Loucy (cell line): ENCODE measurements around the gene TGFB1I1.

ENCODE experiments used
- H2AFZ ChIP-seq: fragments of 200-600 bp; sonication (generic); 2 replicates; pipeline ENCODE4 v1.6.0; 2016; ENCODE audit warnings: antibody characterized with exemption, mild to moderate bottlenecking, low read length, moderate library complexity
- H3F3A ChIP-seq: fragments of 200-600 bp; 2 replicates; pipeline ENCODE4 v1.6.0; 2016; ENCODE audit warnings: antibody characterized with exemption, low read depth, mild to moderate bottlenecking
- H3K27me3 ChIP-seq: fragments of 200-600 bp; sonication (generic); 2 replicates; pipeline ENCODE4 v1.6.1; 2014; ENCODE audit warnings: low read length, mild to moderate bottlenecking; ENCODE audit not compliant: insufficient read depth, poor library complexity, severe bottlenecking
- H3K36me3 ChIP-seq: fragments of 200-600 bp; sonication (generic); 2 replicates; pipeline ENCODE4 v1.6.1; 2016; ENCODE audit warnings: low read length; ENCODE audit not compliant: insufficient read depth
- H3K4me1 ChIP-seq: fragments of 200-600 bp; sonication (generic); 2 replicates; pipeline ENCODE4 v1.5.1; 2014; ENCODE audit warnings: low read length, mild to moderate bottlenecking; ENCODE audit not compliant: insufficient read depth, poor library complexity, severe bottlenecking
- H3K4me2 ChIP-seq: fragments of 200-600 bp; sonication (generic); 2 replicates; pipeline ENCODE4 v1.6.0; 2014; ENCODE audit warnings: antibody characterized with exemption, low read length, low read depth, mild to moderate bottlenecking; ENCODE audit not compliant: poor library complexity, severe bottlenecking
- H3K4me3 ChIP-seq: fragments of 200-600 bp; sonication (generic); 2 replicates; pipeline ENCODE4 v1.5.1; 2014; ENCODE audit warnings: low read length, mild to moderate bottlenecking, mixed read lengths; ENCODE audit not compliant: poor library complexity, severe bottlenecking
- H3K79me2 ChIP-seq: fragments of 200-600 bp; sonication (generic); 2 replicates; pipeline ENCODE4 v1.6.1; 2014; ENCODE audit warnings: low read length; ENCODE audit not compliant: insufficient read depth
- H3K9ac ChIP-seq: fragments of 200-600 bp; sonication (generic); 2 replicates; pipeline ENCODE4 v1.6.0; 2014; ENCODE audit warnings: mild to moderate bottlenecking, low read depth, low read length, moderate library complexity; ENCODE audit not compliant: poor library complexity, severe bottlenecking
- H3K9me2 ChIP-seq: fragments of 200-600 bp; sonication (generic); replicated peaks from 2 replicates; pipeline ENCODE4 v1.6.1; 2016; ENCODE audit warnings: low read depth, low read length, mixed read lengths
- H3K9me3 ChIP-seq: fragments of 200-600 bp; sonication (generic); 2 replicates; pipeline ENCODE4 v1.6.1; 2014; ENCODE audit warnings: mild to moderate bottlenecking, antibody characterized with exemption, low read length, low read depth; ENCODE audit not compliant: insufficient read depth
- H4K20me1 ChIP-seq: fragments of 200-600 bp; sonication (generic); 2 replicates; pipeline ENCODE4 v1.6.0; 2014; ENCODE audit warnings: antibody characterized with exemption, low read length, mild to moderate bottlenecking; ENCODE audit not compliant: insufficient read depth, poor library complexity, severe bottlenecking
- CTCF ChIP-seq: fragments of 200-600 bp; sonication (generic); conservative IDR thresholded peaks from 2 replicates; pipeline ENCODE4 v1.5.1; 2014; ENCODE audit warnings: mild to moderate bottlenecking, antibody characterized with exemption, low read length
- EZH2phosphoT487 ChIP-seq: fragments of 200-600 bp; IDR thresholded peaks from 2 replicates; pipeline ENCODE4 v1.6.1; 2018; ENCODE audit warnings: antibody characterized with exemption, mild to moderate bottlenecking, moderate library complexity, borderline replicate concordance

Gene TGFB1I1

GRCh38 chr16:31508706-31509195 is 36.8 kb downstream of the TGFB1I1 start:
- peak overlapping the region; percentile 99 for H3K9ac ChIP-seq
- H3K79me2 ChIP-seq, result peaks cover 42% of the 10 kb centered on the region
- peaks cover 5% of the 10 kb centered on the region for H3K27me3 ChIP-seq
- H2AFZ ChIP-seq, result peak overlapping the region; percentile 66
- H3K4me2 ChIP-seq, result peak overlapping the region; percentile 98
- H3K4me3 ChIP-seq, result peak overlapping the region; percentile 98
- peaks cover 4% of the 10 kb centered on the region; the same call in 1 of the 2 replicates for H3K9me3 ChIP-seq
- H4K20me1 ChIP-seq, result peaks cover 10% of the 10 kb centered on the region
- H3F3A ChIP-seq, result peaks cover 13% of the 10 kb centered on the region
- no peaks in the 10 kb centered on the region for H3K36me3 ChIP-seq
- H3K4me1 ChIP-seq, result peaks cover 57% of the 10 kb centered on the region
- no peak for TF ChIP-seq EZH2phosphoT487
- TF ChIP-seq CTCF, result no peak
- H3K9me2 ChIP-seq, result no peaks in the 10 kb centered on the region

DNA sequence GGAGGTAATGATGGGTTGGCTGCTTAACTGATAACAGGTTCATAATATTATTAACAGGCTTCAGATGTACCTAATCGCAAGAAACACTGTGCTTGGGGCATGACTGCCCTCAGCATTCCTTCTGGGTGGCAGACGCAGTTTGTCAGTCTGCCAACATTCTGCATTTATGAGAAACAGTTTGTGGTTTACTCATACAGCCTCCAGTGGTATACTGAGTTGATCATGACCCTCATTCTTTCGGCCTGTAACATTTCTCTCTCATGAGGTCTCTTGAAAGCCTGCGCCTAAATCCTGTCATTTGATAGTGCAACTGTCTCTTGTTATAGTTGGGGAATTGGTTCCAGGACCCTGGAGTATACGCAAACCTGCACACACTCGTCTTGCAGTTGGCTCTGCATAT is 41.2 kb downstream of the TGFB1I1 start:
- Histone ChIP-seq H3K27me3 (no peaks in the 10 kb centered on the region), H3K9me2 (no peaks in the 10 kb centered on the region), H3K4me2 (peak overlapping the region; percentile 25), H4K20me1 (no peaks in the 10 kb centered on the region), H3K9me3 (peaks cover 4% of the 10 kb centered on the region; the same call in 1 of the 2 replicates), H3K4me3 (no peak overlapping the region), H3K9ac (peak overlapping the region; percentile 17), H2AFZ (no peak overlapping the region), H3K4me1 (peaks cover 30% of the 10 kb centered on the region), H3K36me3 (no peaks in the 10 kb centered on the region), H3F3A (0 out of 2 replicates have a peak, but pooled peaks cover 3% of the 10 kb centered on the region), H3K79me2 (peaks cover 17% of the 10 kb centered on the region)
- TF ChIP-seq EZH2phosphoT487 (no peak), CTCF (no peak)

GRCh38 chr16:31513884-31514283 is 41.9 kb downstream of the TGFB1I1 start:
- Histone ChIP-seq H3K79me2 (peaks cover 11% of the 10 kb centered on the region), H3K4me2 (no peak overlapping the region), H3F3A (0 out of 2 replicates have a peak, but pooled peaks cover 3% of the 10 kb centered on the region), H3K27me3 (no peaks in the 10 kb centered on the region), H3K9ac (no peak overlapping the region), H3K36me3 (no peaks in the 10 kb centered on the region), H3K4me1 (peaks cover 28% of the 10 kb centered on the region), H2AFZ (no peak overlapping the region), H3K4me3 (no peak overlapping the region), H3K9me2 (no peaks in the 10 kb centered on the region), H4K20me1 (no peaks in the 10 kb centered on the region), H3K9me3 (peaks cover 4% of the 10 kb centered on the region; the same call in 1 of the 2 replicates)
- no peak for TF ChIP-seq EZH2phosphoT487
- TF ChIP-seq CTCF, result no peak
